HUES48 (cell line): Measurements from ENCODE around the gene SEC14L3.

Experiments
- H3K27ac ChIP-seq: one replicate; pipeline ENCODE4 v1.7.0; 2013; ENCODE audit warnings: low read depth, low read length, inconsistent platforms
- H3K27me3 ChIP-seq: 2 replicates; pipeline ENCODE4 v1.6.1; 2013; ENCODE audit warnings: mild to moderate bottlenecking, low read length; ENCODE audit not compliant: control insufficient read depth, insufficient read depth
- H3K36me3 ChIP-seq: 2 replicates; pipeline ENCODE4 v1.6.1; 2013; ENCODE audit warnings: low read length; ENCODE audit not compliant: control insufficient read depth, insufficient read depth
- H3K4me1 ChIP-seq: 2 replicates; pipeline ENCODE4 v1.6.1; 2013; ENCODE audit warnings: mild to moderate bottlenecking, low read length; ENCODE audit not compliant: control insufficient read depth, insufficient read depth
- H3K4me3 ChIP-seq: 2 replicates; pipeline ENCODE4 v1.5.1; 2013; ENCODE audit warnings: mild to moderate bottlenecking, low read depth, low read length
- H3K9ac ChIP-seq: 2 replicates; pipeline ENCODE4 v1.6.1; 2013; ENCODE audit warnings: mild to moderate bottlenecking, low read depth, low read length, moderate library complexity
- H3K9me3 ChIP-seq: 2 replicates; pipeline ENCODE4 v1.6.1; 2013; ENCODE audit warnings: low read length; ENCODE audit not compliant: control insufficient read depth, insufficient read depth

SEC14L3 gene

DNA sequence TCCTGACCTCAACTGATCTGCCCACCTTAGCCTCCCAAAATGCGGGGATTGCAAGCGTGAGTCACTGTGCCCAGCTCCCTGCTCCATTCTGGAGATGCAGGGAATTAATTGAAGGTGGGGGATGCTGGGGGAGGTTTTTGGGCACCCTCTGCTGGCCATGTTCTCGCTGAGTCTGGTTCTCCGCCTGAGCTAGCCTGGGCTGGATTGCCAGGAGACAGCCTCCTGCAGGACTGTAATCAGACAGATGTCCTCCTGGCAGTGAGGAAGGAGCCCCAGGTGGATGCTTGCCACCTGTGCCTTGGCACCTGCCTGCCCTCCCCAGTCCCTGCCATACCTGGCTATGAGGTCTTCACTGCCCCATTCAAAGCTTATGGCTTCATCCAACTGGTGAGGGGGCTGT, 40.9 kb downstream of the SEC14L3 start:
- H3K4me1 ChIP-seq, result no peaks in the 10 kb centered on the region
- H3K27ac ChIP-seq, result no peak overlapping the region
- H3K36me3 ChIP-seq, result peaks cover 21% of the 10 kb centered on the region
- no peak overlapping the region for H3K4me3 ChIP-seq
- H3K9ac ChIP-seq, result no peak overlapping the region
- H3K9me3 ChIP-seq, result peaks cover 2% of the 10 kb centered on the region; the same call in 1 of the 2 replicates
- H3K27me3 ChIP-seq, result no peaks in the 10 kb centered on the region; the same call in 1 of the 2 replicates

DNA sequence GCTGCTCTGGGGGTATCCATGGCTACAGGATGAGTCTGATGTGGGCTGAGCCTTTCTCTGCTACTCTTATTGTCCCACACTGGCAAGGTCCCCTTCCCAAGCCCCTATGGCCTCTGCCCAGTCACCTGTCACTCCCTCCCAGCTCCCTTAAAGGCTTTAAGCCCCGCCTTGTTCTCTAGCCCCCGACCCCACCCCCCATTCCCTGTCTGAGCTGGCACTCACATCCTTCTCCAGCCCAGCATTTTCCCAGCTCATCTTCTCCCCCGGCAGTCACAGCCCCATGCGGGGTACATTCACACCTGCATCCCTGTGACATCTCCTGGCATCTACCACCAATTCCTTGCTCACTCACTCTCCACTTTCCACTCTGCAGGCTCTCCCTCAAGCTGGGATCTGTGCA, 41.9 kb downstream of the SEC14L3 start:
- no peak overlapping the region for H3K4me3 ChIP-seq
- H3K4me1 ChIP-seq, result no peaks in the 10 kb centered on the region; the same call in 1 of the 2 replicates
- H3K9me3 ChIP-seq, result no peaks in the 10 kb centered on the region
- no peak overlapping the region for H3K9ac ChIP-seq
- H3K27ac ChIP-seq, result no peak overlapping the region
- no peaks in the 10 kb centered on the region; the same call in 1 of the 2 replicates for H3K27me3 ChIP-seq
- peaks cover 21% of the 10 kb centered on the region for H3K36me3 ChIP-seq

DNA sequence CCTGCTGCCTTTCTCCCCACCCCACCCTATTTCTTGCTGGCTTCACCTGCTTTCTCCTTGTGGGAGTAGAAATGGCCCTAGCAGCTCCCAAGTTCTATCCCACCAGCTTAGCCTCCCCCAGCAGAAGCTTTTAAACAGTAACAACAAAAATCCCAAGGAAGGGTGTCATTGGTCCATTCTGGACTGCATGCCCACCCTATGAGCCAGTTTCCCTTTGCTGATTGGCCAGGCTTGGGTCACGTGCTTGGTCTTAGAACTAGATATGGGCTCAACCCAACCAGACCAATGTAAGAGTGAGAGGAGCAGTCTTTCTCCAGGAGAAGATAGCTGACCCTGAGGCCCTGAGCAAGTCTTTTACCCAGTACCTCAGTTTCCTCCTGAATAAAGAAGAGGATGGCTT, 43.9 kb downstream of the SEC14L3 start:
- no peaks in the 10 kb centered on the region for H3K9me3 ChIP-seq

DNA sequence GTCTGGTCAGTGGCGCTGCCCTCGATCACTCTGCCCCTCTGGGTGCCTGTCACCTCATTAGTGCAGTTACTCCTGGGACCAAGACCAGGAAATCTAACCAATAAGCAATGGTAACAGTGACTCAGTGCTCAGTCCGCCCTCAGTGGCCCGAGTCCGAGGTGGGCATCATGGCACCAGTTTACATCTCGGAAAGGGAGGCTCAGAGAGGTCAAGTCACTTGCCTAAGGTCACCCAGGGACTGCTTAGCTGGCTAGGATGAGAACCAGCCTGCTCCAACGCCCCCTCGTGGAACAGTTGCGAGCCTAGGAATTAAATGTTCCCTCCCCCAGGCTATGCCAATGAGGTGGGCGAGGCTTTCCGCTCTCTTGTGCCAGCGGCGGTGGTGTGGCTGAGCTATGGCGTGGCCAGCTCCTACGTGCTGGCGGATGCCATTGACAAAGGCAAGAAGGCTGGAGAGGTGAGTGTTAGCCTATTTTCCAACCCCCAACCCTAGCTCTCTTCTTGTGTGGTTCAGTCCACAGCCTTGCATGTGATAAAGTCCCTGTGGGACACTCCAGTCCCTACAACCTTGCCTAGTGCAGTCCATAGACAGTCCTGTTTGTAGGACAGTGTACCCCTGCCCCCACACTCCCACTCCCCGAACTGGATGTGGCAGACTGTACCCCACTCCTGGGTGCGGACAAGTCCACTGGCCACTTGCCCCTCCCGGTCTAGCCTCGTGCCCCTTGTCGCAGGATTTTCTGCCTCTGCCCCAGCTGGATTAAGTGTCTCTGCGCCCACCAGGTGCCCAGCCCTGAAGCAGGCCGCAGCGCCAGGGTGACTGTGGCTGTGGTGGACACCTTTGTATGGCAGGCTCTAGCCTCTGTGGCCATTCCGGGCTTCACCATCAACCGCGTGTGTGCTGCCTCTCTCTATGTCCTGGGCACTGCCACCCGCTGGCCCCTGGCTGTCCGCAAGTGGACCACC, 45.1 kb downstream of the SEC14L3 start:
- Histone ChIP-seq H3K9me3 (no peaks in the 10 kb centered on the region), H3K27me3 (no peaks in the 10 kb centered on the region), H3K9ac (peak overlapping the region; percentile 55), H3K27ac (no peak overlapping the region), H3K36me3 (peaks cover 21% of the 10 kb centered on the region), H3K4me3 (peak overlapping the region; percentile 69), H3K4me1 (peaks cover 12% of the 10 kb centered on the region; the same call in 1 of the 2 replicates)

More for the DNA sequence above, 43.9 kb downstream of the SEC14L3 start:
- H3K27ac ChIP-seq, result no peak overlapping the region
- H3K27me3 ChIP-seq, result no peaks in the 10 kb centered on the region
- H3K36me3 ChIP-seq, result peaks cover 21% of the 10 kb centered on the region
- H3K4me3 ChIP-seq, result no peak overlapping the region
- H3K9ac ChIP-seq, result no peak overlapping the region
- peaks cover under 1% of the 10 kb centered on the region; the same call in 1 of the 2 replicates for H3K4me1 ChIP-seq

DNA sequence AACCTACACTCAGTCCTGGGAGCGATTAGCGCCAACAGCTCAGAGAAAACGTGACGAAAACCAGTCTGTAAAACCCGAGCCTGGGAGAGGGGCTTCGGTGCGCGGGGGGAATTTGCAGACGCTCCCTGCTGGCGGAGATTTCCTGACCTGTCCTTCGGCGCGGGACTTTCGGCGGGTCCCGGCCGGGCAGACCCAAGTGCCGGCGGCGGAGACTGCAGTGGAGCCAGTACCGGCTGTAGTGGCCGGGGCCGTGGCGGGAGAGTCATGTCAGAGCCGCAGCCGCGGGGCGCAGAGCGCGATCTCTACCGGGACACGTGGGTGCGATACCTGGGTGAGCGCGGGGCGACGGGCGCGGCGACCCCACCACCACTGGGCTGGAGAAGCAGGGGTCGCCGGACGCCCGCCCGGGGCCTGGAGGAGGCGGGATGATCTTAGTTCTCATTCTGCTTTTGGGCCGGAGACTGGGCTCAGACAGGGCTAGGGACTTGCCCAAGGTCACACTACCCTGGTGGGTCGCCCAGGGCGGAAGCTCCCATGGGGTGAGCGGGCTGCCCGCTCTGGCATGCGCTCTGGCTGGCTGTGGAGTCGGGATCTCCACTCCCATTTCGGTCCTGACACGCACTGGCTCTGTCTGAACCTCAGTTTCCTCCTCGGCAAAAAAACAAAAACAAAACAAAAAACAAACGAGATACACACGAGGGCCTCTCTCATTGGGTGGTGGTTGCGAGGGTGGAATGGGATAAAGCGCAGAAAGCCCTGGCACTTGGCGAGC, 46.0 kb downstream of the SEC14L3 start, which contains the start of gene MTFP1:
Gene MTFP1, plus strand, starts transcription at position 153 of the 772 bp plus-strand sequence. Its CDS starts 112 bp downstream, at position 265.
- H3K4me3 ChIP-seq, result peak within 1 kb of the TSS; percentile 69

GRCh38 chr22:30425327-30425615, 46.5 kb downstream of the SEC14L3 start:
- peak overlapping the region; percentile 69 for H3K4me3 ChIP-seq
- H3K9me3 ChIP-seq, result no peaks in the 10 kb centered on the region
- H3K9ac ChIP-seq, result no peak overlapping the region
- H3K36me3 ChIP-seq, result peaks cover 34% of the 10 kb centered on the region
- H3K4me1 ChIP-seq, result peaks cover 15% of the 10 kb centered on the region; the same call in 1 of the 2 replicates
- H3K27me3 ChIP-seq, result no peaks in the 10 kb centered on the region
- H3K27ac ChIP-seq, result peak overlapping the region; percentile 81

More for the DNA sequence above, 46.0 kb downstream of the SEC14L3 start, which contains the start of gene MTFP1:
- Histone ChIP-seq H3K9me3 (no peaks in the 10 kb centered on the region), H3K27me3 (no peaks in the 10 kb centered on the region), H3K9ac (peak within 1 kb of the TSS; percentile 55), H3K27ac (peak within 1 kb of the TSS; percentile 99), H3K4me1 (peaks cover 15% of the 10 kb centered on the region; the same call in 1 of the 2 replicates), H3K36me3 (peaks cover 28% of the 10 kb centered on the region)

GRCh38 chr22:30424534-30425326, 47.1 kb downstream of the SEC14L3 start:
- Histone ChIP-seq H3K4me3 (peak overlapping the region; percentile 69), H3K4me1 (peaks cover 15% of the 10 kb centered on the region; the same call in 1 of the 2 replicates), H3K27me3 (no peaks in the 10 kb centered on the region), H3K9ac (no peak overlapping the region), H3K27ac (peak overlapping the region; percentile 99), H3K36me3 (peaks cover 36% of the 10 kb centered on the region), H3K9me3 (no peaks in the 10 kb centered on the region)

DNA sequence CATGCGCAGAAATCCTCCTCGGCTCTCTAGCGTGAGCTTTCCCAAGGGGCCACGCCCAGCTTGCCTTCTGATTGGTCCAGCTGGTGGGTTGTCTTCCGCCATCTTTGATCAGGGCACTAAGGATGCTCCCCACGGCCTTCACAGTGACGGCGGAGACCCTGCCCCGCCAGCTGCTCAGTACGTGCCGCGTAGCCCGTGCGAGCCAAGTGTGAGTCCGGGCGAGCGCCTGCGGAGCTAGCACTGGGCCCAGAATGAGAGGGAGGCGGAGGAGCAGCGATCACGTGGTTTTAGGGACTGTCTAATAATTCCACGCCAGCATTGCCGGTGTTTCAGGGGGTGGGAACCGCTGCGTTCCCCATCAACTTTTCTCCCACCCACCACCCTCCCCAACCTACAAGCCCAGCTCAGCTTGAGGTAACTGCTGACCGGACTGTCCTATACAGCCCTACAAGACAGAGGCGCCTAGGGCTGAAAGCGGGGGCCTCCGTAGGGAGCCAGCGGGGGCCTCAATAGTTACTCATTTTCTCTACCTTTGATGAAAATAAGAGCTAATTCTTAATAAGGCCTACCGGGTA, 47.8 kb downstream of the SEC14L3 start:
- peaks cover 36% of the 10 kb centered on the region for H3K36me3 ChIP-seq

GRCh38 chr22:30423301-30423958, 48.4 kb downstream of the SEC14L3 start:
- H3K36me3 ChIP-seq, result peaks cover 38% of the 10 kb centered on the region
- peaks cover 15% of the 10 kb centered on the region; the same call in 1 of the 2 replicates for H3K4me1 ChIP-seq
- no peaks in the 10 kb centered on the region for H3K9me3 ChIP-seq
- H3K27me3 ChIP-seq, result no peaks in the 10 kb centered on the region
- H3K4me3 ChIP-seq, result peak overlapping the region; percentile 69
- H3K9ac ChIP-seq, result peak overlapping the region; percentile 67
- H3K27ac ChIP-seq, result peak overlapping the region; percentile 99

More for the DNA sequence above, 47.8 kb downstream of the SEC14L3 start:
- Histone ChIP-seq H3K9ac (no peak overlapping the region; the same call in 1 of the 2 replicates), H3K27me3 (no peaks in the 10 kb centered on the region), H3K27ac (peak overlapping the region; percentile 99), H3K9me3 (no peaks in the 10 kb centered on the region), H3K4me1 (peaks cover 15% of the 10 kb centered on the region; the same call in 1 of the 2 replicates), H3K4me3 (peak overlapping the region; percentile 69)
